Karpas-422 (cell line): ENCODE measurements around the gene MEGF9. TPM values are rescaled to one million over a fixed set of nuclear protein-coding genes. Genes with fewer than 3 reads are reported as not detected.

ENCODE experiments used
- DNase-seq: peaks from one replicate; pipeline ENCODE4 v3.0.0-alpha.2; 2015
- H2AFZ ChIP-seq: fragments of 200-600 bp; sonication (generic); 2 replicates; pipeline ENCODE4 v1.6.1; 2014; ENCODE audit warnings: antibody characterized with exemption, low read length, mixed read lengths
- H3K27ac ChIP-seq: fragments of 200-600 bp; sonication (generic); 2 replicates; pipeline ENCODE4 v1.5.1; 2014; ENCODE audit warnings: mild to moderate bottlenecking, low read length, moderate library complexity
- H3K27me3 ChIP-seq: fragments of 200-600 bp; sonication (generic); 2 replicates; pipeline ENCODE4 v1.6.1; 2014; ENCODE audit warnings: low read length, mixed read lengths
- H3K36me3 ChIP-seq: fragments of 200-600 bp; sonication (generic); 2 replicates; pipeline ENCODE4 v1.6.1; 2014; ENCODE audit warnings: low read length, mixed read lengths; ENCODE audit not compliant: insufficient read depth
- H3K4me1 ChIP-seq: fragments of 200-600 bp; sonication (generic); 2 replicates; pipeline ENCODE4 v1.6.1; 2014; ENCODE audit warnings: mild to moderate bottlenecking, low read length, mixed read lengths
- H3K4me2 ChIP-seq: fragments of 200-600 bp; sonication (generic); 2 replicates; pipeline ENCODE4 v1.6.1; 2014; ENCODE audit warnings: low read length, low read depth, mild to moderate bottlenecking; ENCODE audit not compliant: poor library complexity, severe bottlenecking
- H3K4me3 ChIP-seq: fragments of 200-600 bp; sonication (generic); 2 replicates; pipeline ENCODE4 v1.5.1; 2014; ENCODE audit warnings: mild to moderate bottlenecking, antibody characterized with exemption, low read length, mixed read lengths
- H3K79me2 ChIP-seq: fragments of 200-600 bp; sonication (generic); 2 replicates; pipeline ENCODE4 v1.6.1; 2014; ENCODE audit warnings: mild to moderate bottlenecking, low read length, mixed read lengths
- H3K9ac ChIP-seq: fragments of 200-600 bp; sonication (generic); 2 replicates; pipeline ENCODE4 v1.6.0; 2014; ENCODE audit warnings: low read length
- H3K9me2 ChIP-seq: fragments of 200-600 bp; sonication (generic), shearing (Covaris generic); replicated peaks from 2 replicates; pipeline ENCODE4 v1.6.0; 2014; ENCODE audit warnings: mild to moderate bottlenecking, low read length, moderate library complexity; ENCODE audit not compliant: insufficient read depth
- H3K9me3 ChIP-seq: fragments of 300-700, 200-600 bp; sonication (generic); 2 replicates; pipeline ENCODE4 v1.6.1; 2014; ENCODE audit warnings: low read length, mixed read lengths
- H4K20me1 ChIP-seq: fragments of 200-600 bp; sonication (generic); 2 replicates; pipeline ENCODE4 v1.6.1; 2014; ENCODE audit warnings: mild to moderate bottlenecking, antibody characterized with exemption, low read length, low read depth; ENCODE audit not compliant: insufficient read depth
- total RNA-seq: library from RNA; depleted of rRNA; stranded (reverse); fragments of >200 nt; shearing (Covaris generic); gene quantifications from 2 replicates; pipeline ENCODE4 v1.2.3, GENCODE V29; 2014; ENCODE audit warnings: low replicate concordance

The MEGF9 gene
- total RNA-seq, 1 experiment from 2014 or later, result 86.6 TPM

DNA sequence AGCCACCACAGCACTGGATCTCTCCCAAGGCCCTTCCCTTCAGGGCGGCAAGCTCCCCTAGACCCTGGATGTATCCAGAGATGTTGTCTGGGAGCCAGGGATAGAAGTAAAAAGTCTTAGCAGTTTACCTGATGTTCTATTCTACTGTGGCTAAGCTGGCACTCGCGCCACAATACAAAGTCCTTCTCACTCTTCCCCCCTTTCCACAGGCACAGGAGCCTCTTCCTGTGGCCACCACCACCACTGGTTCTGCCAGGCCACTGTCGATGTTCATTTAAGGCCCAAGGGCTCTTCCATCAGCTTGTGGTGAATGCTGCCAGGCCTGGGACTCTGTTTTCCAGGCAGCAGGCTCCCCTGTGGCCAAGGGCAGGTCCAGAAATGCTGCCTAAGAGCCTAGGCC lies 33.7 kb downstream of the MEGF9 start:
- Histone ChIP-seq H3K9ac (no peak overlapping the region), H4K20me1 (peaks cover 51% of the 10 kb centered on the region)

DNA sequence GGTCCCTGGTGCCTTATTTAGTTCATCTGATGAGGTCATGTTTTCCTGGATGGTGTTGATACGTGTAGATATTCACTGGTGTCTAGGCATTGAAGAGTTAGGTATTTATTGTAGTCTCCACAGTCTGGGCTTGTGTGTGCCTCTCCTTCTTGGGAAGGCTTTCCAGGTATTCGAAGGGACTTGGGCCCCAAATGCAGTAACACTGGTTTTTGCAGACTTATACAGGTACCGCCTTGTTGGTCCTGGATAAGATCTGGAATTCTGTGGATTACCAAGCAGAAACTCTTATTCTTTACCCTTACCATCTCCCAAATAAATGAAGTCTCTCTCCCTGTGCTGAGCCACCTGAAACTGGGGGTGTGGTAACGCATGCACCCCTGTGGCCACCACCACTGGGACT lies 34.1 kb downstream of the MEGF9 start:
- Histone ChIP-seq H3K9me2 (no peaks in the 10 kb centered on the region), H3K27me3 (no peaks in the 10 kb centered on the region), H3K36me3 (peaks cover 61% of the 10 kb centered on the region), H3K4me1 (peaks cover 42% of the 10 kb centered on the region), H3K9ac (no peak overlapping the region), H3K27ac (no peak overlapping the region), H3K4me2 (no peak overlapping the region), H2AFZ (no peak overlapping the region), H4K20me1 (peaks cover 47% of the 10 kb centered on the region), H3K9me3 (no peaks in the 10 kb centered on the region), H3K79me2 (peaks cover 97% of the 10 kb centered on the region), H3K4me3 (no peak overlapping the region)
- no peak for DNase-seq

More for the DNA sequence above, 33.7 kb downstream of the MEGF9 start:
- H3K9me2 ChIP-seq, result no peaks in the 10 kb centered on the region
- H3K9me3 ChIP-seq, result no peaks in the 10 kb centered on the region
- H3K4me1 ChIP-seq, result peaks cover 46% of the 10 kb centered on the region
- H3K79me2 ChIP-seq, result peaks cover 97% of the 10 kb centered on the region
- H3K4me2 ChIP-seq, result no peak overlapping the region
- H3K36me3 ChIP-seq, result peaks cover 63% of the 10 kb centered on the region
- no peak for DNase-seq
- H3K4me3 ChIP-seq, result no peak overlapping the region
- no peaks in the 10 kb centered on the region for H3K27me3 ChIP-seq
- H3K27ac ChIP-seq, result peak overlapping the region; percentile 78; the same call in 1 of the 2 replicates
- H2AFZ ChIP-seq, result no peak overlapping the region

DNA sequence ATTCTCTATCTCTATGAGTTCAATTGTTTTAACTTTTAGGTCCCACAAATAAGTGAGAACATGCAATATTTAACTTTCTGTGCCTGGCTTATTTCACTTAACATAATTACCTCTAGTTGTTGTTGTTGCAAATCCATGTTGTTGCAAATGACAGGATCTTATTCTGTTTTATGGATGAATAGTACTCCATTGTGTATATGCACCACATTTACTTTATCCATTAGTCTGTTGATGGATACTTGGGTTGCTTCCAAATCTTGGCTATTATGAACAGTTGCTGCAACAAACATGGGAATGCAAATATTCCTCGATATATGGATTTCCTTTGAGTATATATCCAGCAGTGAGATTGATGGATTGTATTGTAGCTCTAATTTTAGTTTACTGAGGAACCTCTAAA lies 36.3 kb downstream of the MEGF9 start:
- DNase-seq, result no peak
- H3K9me3 ChIP-seq, result no peaks in the 10 kb centered on the region
- no peak overlapping the region for H2AFZ ChIP-seq
- H3K79me2 ChIP-seq, result peaks cover 97% of the 10 kb centered on the region
- H3K27ac ChIP-seq, result no peak overlapping the region
- H3K4me3 ChIP-seq, result no peak overlapping the region
- no peak overlapping the region for H3K4me2 ChIP-seq
- peaks cover 67% of the 10 kb centered on the region for H3K36me3 ChIP-seq
- no peak overlapping the region for H3K9ac ChIP-seq
- no peaks in the 10 kb centered on the region for H3K27me3 ChIP-seq
- H3K9me2 ChIP-seq, result no peaks in the 10 kb centered on the region
- peaks cover 52% of the 10 kb centered on the region for H4K20me1 ChIP-seq
- H3K4me1 ChIP-seq, result peaks cover 22% of the 10 kb centered on the region

DNA sequence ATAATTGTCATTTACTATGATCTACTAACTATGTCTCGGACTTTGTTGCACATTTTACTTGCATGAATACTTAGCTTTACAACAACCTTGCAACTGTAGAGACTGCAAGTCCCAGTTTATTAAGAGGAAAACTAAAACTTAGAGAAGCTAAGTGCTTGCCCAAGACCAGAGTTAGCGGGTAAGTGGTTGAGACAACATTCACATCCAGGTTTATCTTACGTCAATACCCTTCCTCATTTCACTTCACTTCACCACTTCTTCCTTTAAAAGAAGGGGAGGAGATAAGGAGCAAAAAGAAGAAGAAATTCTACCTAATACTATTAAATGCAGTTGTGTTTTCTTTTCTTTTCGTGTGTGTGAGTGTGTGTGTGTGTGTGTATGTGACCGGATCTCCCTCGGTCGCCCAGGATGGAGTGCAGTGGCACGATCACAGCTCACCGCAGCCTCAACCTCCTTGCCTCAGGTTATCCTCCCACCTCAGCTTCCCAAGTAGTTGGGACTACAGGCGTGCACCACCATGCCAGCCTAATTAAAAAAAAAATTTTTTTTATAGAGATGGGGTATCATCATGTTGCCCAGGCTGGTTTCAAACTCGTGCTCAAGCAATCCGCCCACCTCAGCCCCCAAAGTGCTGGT lies 37.4 kb downstream of the MEGF9 start:
- Histone ChIP-seq H3K27ac (no peak overlapping the region), H3K9me3 (no peaks in the 10 kb centered on the region), H3K4me3 (no peak overlapping the region), H4K20me1 (peaks cover 50% of the 10 kb centered on the region), H3K9ac (no peak overlapping the region), H3K9me2 (no peaks in the 10 kb centered on the region), H3K4me2 (no peak overlapping the region), H3K36me3 (peaks cover 62% of the 10 kb centered on the region), H3K4me1 (peaks cover 14% of the 10 kb centered on the region), H3K79me2 (peaks cover 97% of the 10 kb centered on the region), H2AFZ (no peak overlapping the region), H3K27me3 (no peaks in the 10 kb centered on the region)
- no peak for DNase-seq

DNA sequence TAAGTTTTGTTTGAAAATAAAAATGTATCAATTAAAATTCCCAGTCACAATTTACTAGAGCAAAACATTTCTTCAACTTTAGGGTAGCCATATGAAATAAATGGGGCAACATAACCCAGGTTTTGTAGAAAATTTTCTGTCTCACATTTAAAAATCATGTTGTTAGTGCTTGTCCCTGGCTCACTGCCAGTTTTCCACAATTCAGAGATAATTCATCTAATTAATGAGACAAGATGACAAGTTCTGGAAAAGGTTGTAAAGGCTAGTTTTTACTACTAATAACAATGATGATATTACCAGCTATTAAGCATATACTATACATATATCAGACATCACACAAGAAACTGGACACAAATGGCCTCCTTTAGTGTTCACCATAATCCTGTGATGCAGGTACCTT lies 45.9 kb downstream of the MEGF9 start:
- Histone ChIP-seq H3K36me3 (peaks cover 52% of the 10 kb centered on the region), H4K20me1 (peaks cover 36% of the 10 kb centered on the region), H3K9me2 (no peaks in the 10 kb centered on the region)

DNA sequence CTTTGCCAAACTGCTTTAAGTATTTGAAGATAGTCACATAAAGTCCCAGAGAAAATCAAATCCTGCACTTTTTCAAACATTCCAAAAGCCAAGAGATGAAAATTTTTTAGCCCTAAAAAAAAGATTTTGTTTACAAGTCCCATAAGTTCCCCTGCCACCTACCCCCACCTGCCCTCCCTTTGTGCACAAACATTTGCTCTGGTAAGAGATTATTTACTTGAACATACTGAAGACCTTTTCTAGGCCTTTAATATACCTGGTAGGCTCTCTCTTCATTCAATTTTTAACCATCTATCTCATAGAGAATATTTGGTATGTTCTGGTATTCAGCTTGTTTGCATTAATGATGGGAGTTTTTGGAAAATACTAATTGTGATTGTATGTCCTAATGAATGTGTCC lies 50.3 kb downstream of the MEGF9 start:
- Histone ChIP-seq H2AFZ (no peak overlapping the region), H3K36me3 (peaks cover 67% of the 10 kb centered on the region), H3K27me3 (no peaks in the 10 kb centered on the region), H3K9me3 (no peaks in the 10 kb centered on the region), H3K4me1 (peaks cover 76% of the 10 kb centered on the region), H3K4me3 (no peak overlapping the region), H3K79me2 (peaks cover 99% of the 10 kb centered on the region), H3K9me2 (no peaks in the 10 kb centered on the region), H3K9ac (no peak overlapping the region), H4K20me1 (peaks cover 48% of the 10 kb centered on the region), H3K4me2 (no peak overlapping the region), H3K27ac (peak overlapping the region; percentile 44)
- no peak for DNase-seq

More for the DNA sequence above, 45.9 kb downstream of the MEGF9 start:
- Histone ChIP-seq H2AFZ (no peak overlapping the region), H3K4me1 (peaks cover 86% of the 10 kb centered on the region), H3K4me3 (no peak overlapping the region), H3K9me3 (no peaks in the 10 kb centered on the region), H3K27me3 (no peaks in the 10 kb centered on the region), H3K4me2 (no peak overlapping the region), H3K9ac (no peak overlapping the region), H3K27ac (peak overlapping the region; percentile 39), H3K79me2 (peaks cover 100% of the 10 kb centered on the region)
- DNase-seq, result no peak

DNA sequence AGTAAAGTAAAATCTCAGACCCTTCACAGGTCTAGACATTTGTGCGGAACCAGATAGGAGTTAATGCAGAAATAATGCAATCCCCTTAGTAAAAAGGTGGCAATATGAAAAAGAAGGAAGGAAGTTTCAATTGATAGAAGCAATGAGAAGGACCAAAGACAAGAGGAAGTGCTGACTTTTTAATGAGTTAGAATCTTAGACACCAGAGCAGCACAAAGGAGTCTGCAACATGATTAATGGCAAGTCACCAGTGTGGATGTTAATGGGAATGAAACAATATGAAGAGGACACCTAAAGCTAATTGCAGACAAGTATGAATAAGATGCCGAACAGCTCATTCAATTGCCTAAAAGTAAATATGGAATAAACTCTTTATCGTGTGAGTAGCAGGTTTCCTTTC lies 50.9 kb downstream of the MEGF9 start:
- no peak overlapping the region for H3K9ac ChIP-seq
- H3K4me3 ChIP-seq, result no peak overlapping the region
- no peak overlapping the region for H2AFZ ChIP-seq
- peaks cover 68% of the 10 kb centered on the region for H3K36me3 ChIP-seq
- H3K9me3 ChIP-seq, result no peaks in the 10 kb centered on the region
- peaks cover 70% of the 10 kb centered on the region for H3K4me1 ChIP-seq
- H3K4me2 ChIP-seq, result no peak overlapping the region
- H3K79me2 ChIP-seq, result peaks cover 99% of the 10 kb centered on the region
- DNase-seq, result no peak
- H3K27ac ChIP-seq, result peak overlapping the region; percentile 44
- no peaks in the 10 kb centered on the region for H3K27me3 ChIP-seq
- H4K20me1 ChIP-seq, result peaks cover 48% of the 10 kb centered on the region
- H3K9me2 ChIP-seq, result no peaks in the 10 kb centered on the region

DNA sequence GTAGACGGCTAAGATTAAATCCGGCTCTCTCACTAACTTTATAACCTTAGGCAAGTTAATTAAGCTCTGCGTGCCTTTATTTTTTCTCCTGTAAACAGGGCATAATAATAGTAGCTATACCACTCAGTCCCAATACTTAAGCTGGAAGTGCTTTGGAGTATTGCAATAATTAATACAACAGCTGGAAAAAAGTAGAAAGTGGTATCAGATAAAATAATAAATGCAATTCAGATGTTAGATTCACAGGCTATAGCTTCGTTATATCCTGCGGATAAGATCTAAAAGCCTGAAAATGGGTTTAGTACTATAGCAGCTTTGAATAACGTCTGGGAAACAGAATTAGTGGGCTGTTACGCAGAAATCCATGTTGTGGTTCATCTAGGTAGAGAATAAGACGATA lies 51.8 kb downstream of the MEGF9 start:
- Histone ChIP-seq H3K9ac (no peak overlapping the region), H4K20me1 (peaks cover 48% of the 10 kb centered on the region), H3K27ac (peak overlapping the region; percentile 44; the same call in 1 of the 2 replicates), H2AFZ (no peak overlapping the region), H3K9me2 (no peaks in the 10 kb centered on the region), H3K9me3 (no peaks in the 10 kb centered on the region), H3K4me3 (no peak overlapping the region), H3K4me2 (no peak overlapping the region), H3K4me1 (peaks cover 61% of the 10 kb centered on the region), H3K27me3 (no peaks in the 10 kb centered on the region), H3K36me3 (peaks cover 69% of the 10 kb centered on the region), H3K79me2 (peaks cover 99% of the 10 kb centered on the region)
- DNase-seq, result no peak
